B cell (primary cell): ENCODE measurements around the gene MUC13.

Experiments used
- CTCF ChIP-seq: fragments of 200-600 bp; IDR thresholded peaks from one replicate; pipeline ENCODE4 v1.8.0; 2022; ENCODE audit warnings: antibody characterized with exemption, mild to moderate bottlenecking
- EZH2 ChIP-seq: IDR thresholded peaks from 2 replicates; pipeline ENCODE4 v1.6.1; 2012; ENCODE audit warnings: borderline replicate concordance, low read depth, mild to moderate bottlenecking, moderate library complexity, low read length; ENCODE audit not compliant: insufficient read depth, poor library complexity, severe bottlenecking

DNA sequence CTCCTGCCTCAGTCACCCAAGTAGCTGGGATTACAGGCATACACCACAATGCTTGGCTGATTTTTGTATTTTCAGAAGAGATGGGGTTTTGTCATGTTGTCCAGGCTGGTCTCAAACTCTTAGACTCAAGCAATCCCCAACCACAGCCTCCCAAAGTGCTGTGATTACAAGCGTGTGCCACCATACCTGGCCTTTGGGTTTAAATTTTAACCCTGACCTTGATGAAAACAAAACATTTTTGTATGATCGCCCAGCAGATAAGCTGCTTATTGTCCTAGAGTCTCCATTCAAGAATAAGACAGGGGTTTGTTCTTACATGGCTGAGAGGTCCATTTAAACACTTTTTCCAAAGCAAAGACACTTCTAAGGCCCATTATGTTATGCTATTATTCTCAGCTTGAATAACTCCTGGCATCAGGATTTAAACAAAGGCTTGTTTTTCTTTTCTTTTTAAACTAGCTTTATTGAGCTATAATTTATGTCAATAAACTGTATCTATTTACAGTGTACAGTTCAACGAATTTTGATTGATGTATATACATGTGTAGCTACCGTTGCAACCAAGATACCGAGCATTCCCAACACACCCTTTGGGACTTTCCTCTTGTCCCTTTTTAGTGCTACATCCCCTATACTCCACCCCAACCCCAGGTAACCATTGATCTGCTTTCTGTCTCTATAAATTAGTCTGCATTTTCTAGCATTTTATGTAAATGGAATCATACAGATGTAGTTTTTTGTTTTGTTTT, 1.4 kb upstream of the MUC13 start:
- TF ChIP-seq CTCF (no peak), EZH2 (no peak)
